Activated CD4-positive, CD25-positive, alpha-beta regulatory T cell treated with anti-CD3 and anti-CD28 coated beads, Interleukin-2, amount 50 U/mL, for 72 hours (primary cell): Measurements from ENCODE around the gene APOBEC3A.
A peak's percentile ranks its signal among the peaks of the same experiment; 100 is the strongest.
"Not testable (repeated sequence)": the region's sequence is repeated elsewhere in the genome, so short reads cannot be mapped to it uniquely, and the experiment has no call there.

ENCODE experiments used
- DNase-seq: peaks from one replicate; pipeline ENCODE4 v3.0.0; 2021

Gene APOBEC3A

GRCh38 chr22:38943882-38944281 lies 13.5 kb upstream of the APOBEC3A start:
- DNase-seq, result no peak

GRCh38 chr22:38944653-38945052 lies 12.8 kb upstream of the APOBEC3A start:
- DNase-seq, result no peak

DNA sequence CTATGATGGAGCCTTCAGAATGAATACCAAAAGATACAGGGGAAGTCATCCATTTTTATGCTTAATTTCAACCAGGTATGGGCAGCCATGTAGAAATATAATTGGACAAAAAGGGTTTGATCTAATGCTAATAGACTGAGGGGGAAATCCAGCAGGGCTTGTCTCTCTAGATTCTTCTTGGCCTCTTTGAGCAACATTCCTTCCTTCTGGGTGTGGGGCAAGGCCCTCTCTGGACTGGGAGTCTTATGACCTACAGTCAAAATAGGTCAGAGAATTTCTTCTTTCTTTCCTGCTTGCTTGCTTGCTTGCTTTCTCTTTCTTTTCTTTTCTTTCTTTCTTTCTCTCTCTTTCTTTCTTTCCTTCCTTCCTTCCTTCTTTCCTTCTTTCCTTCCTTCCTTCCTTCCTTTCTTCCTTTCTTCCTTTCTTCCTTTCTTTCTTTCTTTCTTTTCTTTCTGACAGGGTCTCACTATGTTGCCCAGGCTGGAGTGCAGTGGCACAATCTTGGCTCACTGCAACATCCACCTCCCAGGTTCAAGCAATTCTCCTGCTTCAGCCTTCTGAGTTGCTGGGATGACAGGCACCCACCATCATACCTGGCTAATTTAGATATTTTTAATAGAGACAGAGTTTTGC lies 11.6 kb upstream of the APOBEC3A start:
- not testable (repeated sequence) for DNase-seq

- no peak for DNase-seq
Observed at GRCh38 chr22:38946771-38947170, 10.6 kb upstream of the APOBEC3A start.

DNA sequence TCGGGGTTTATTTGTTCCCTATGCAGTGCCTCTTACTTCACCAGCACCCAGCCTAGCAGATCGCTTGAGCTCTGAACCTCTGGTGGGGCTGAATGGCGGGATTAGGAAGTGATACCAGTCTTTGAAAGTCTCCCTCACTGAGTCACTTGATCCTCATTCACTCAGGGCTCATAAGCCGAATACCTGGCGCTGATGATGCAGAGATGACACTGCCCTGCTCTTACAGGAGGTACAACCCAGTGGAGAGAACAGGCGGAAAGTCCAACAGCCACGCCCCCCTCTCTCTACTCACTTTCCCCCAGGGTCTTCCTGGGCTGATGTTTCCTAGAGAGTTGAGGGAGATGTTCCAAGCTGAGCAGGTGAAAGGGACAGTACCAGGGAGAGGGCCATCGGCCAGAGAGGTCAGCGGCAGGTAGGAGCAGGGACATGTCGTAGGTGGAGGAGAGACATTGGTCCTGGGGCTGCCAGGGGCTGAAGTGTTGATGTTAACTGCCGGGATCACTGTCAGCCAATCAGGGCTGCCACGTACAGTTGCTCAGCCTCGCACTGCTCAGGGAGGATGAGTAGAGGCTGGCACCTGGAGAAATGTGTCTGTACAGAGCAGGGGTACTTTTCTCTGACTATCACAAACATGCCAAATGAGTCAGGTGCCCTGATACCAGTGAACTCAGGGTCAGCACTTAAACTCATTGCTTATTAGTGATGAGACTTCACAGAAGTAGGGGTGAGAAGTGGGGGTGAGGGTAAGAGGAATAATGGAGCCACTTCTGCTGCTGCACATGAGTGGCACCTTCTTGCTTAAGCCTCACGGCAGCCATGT lies 9.9 kb upstream of the APOBEC3A start:
- DNase-seq, result no peak

DNA sequence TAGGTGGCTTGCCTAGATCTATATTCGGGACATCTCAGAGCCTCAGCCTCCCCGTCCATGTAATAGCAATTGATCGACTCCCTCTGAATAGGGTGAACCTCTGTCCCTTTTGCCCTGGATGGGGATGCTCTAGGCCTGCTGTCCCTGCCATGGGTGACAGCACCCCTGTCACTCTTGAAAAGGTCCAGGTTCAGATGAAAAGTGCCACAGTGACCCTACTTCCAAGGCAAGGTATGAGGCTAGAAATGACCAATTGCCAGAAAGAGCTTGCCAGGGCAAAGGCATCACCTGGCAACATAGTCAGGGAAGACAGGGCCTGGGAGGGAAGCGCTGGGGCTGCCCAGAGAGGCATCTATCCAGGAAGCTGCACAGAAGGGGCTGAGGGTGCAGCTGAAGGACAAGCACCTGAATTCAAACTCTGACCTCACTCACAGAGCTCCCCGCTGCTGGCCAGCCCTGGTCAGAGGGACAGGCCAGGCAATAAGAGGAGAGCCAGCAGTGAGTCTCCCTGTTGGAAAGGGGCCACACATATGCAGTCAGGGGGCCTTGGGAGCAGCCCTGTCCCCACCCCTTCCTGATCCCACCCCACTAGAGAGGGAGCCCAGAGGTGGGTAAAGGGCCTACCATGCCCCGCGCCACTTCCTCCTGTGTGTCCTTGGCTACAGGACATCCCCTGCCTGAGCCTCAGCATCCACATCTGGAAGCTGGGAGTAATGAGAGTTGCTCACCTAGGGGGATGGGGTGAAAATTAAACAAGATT lies 9.0 kb upstream of the APOBEC3A start:
- DNase-seq, result no peak

- no peak for DNase-seq
Observed at GRCh38 chr22:38949889-38950405, 7.5 kb upstream of the APOBEC3A start.

- DNase-seq, result no peak
Observed at GRCh38 chr22:38950527-38951295, 6.7 kb upstream of the APOBEC3A start.

DNA sequence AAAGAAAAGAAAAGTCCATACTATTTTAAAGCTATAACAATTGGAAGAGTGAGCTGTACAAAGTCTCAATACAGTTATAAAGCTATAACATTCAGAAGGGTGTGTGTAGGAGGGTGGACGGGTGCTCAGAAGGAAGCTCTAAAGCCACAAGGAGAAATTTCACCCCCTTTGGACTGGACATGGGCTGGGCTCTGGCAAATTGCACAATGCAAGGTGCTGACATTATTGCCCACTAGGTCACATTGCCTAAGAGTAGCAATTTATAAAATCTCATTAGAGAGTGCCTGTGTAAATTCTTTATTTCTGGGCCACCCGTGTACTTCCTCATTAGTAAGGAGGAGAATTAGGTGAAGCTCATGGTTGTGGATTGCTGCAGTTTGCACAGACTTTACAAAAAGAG lies 5.7 kb upstream of the APOBEC3A start:
- DNase-seq, result no peak

DNA sequence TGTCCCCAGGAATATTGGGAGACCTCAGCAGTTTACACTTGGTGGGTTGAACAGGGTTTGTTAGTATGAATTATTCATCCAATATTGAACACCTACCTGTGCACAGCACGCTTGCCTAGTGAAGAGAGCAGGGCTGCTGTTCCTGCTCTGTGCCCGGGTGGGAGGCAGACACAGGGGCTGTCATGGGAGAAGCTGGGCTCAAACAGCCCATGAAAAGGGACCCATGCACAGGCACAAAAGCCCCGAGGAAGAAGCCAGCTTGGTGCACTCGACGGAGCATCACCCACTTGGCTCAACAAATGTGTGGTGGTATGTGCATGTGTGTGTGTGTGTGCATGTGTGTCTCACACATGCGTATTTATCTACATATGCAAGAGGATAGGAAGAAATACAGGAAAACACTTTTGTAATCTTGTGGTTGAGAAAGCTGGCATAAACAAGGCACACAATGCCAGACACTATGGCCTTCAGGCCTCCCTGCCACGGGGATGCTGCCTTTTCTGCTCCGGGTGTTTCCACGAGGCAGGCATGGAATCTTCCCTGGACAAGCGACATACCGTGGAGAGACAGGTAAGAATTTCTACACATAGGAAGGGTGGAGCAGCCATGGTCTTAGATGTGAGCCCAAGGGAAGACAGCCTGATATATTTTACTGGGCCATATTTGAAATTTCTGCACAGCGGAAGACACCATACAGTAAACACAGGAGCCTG lies 5.0 kb upstream of the APOBEC3A start:
- DNase-seq, result peak; percentile 18

- no peak for DNase-seq
Observed at GRCh38 chr22:38953091-38953490, 4.3 kb upstream of the APOBEC3A start.

- peak; percentile 59 for DNase-seq
Observed at GRCh38 chr22:38953577-38954413, 3.6 kb upstream of the APOBEC3A start.

DNA sequence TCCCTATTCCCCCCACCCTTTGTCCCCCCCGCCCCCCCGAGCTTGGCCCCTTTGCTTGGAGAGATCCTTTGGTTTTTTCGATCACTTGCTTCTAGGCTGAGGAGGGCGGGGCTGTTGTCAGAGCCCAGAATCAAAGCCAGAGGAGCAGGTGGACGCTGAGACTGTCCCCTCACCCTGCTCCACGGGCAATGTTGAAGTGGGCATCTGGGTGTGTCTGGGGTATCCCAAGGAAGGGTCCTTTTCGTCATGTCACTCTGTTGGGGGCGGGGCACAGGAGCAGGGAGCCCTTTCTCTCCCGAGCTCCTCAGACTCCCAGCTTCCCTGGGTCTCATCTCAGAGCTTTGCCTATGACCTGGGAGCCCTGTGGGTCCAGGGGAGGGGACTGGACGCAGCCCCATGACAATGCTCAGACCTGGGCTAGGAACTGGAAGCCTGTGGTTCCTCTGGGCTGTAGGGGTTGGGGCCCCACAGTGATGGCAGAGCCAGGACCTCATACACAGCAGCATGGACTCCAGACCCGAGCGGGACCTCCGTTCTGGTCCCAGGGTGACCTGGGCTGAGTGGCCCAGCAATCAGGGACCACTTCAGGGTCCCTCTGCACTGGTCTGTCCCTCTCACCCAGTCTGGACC lies 2.9 kb upstream of the APOBEC3A start:
- DNase-seq, result no peak

GRCh38 chr22:38955250-38955905 lies 2.0 kb upstream of the APOBEC3A start:
- DNase-seq, result no peak

DNA sequence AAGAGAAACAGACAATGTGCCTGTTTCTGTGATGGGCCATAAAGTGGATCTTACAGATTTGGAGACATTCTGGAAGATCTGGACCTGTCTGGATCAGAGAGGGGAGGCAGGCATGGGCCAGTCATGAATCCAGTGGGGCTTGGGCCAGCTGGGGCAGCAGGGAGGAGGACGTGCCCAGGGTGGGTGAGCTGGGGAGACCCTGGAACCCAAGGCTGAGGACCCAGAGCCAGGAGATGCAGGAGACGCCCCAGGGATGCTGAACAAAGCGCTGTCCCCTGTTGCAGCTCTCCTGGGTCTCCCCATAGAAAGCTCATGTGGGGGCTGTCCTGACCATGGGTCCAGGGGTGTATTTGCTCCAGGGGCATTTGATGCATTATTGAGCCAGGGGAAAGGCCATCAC lies 1.5 kb upstream of the APOBEC3A start:
- no peak for DNase-seq

DNA sequence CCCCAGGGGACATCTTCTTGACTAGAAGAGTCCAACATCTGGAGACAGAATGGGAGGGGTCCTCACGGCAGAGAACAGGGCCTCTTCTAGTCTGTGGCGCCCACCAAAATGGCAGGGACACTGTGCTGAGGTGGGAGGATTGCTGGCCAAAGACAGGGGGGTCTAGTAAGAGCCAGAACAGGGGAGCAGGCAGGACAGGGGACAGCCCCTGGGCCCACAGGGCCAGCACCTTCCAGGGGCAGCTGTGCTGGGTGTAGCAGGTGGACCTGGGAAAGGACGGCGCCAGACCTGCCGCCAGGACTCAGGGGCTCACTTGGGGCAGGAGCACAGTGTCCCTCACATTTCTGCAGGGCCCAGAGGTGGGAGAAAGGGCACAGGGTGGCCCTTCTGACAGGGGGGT lies 858 bp upstream of the APOBEC3A start:
- no peak for DNase-seq

GRCh38 chr22:38957808-38958650 lies 620 bp downstream of the APOBEC3A start:
- no peak for DNase-seq

DNA sequence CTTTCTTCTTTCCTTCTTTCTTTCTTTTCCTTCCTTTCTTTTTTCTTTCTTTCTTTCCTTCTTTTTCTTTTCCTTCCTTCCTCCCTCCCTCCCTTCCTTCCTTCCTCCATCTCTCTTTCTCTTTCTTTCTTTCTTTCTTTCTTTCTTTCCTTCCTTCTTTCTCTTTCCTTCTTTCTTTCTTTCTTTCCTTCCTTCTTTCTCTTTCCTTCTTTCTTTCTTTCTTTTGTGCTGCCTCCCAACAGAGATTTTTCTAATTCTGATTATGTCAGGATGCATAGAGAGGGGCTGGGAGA lies 1.2 kb downstream of the APOBEC3A start:
- not testable (repeated sequence) for DNase-seq

- no peak for DNase-seq
Observed at GRCh38 chr22:38959590-38959989, 2.2 kb downstream of the APOBEC3A start.
